Stimulated activated CD4-positive, alpha-beta T cell treated with anti-CD3 and anti-CD28 coated beads, Interleukin-1b, Interleukin-23, amount 100 ng/mL, for 1 hour (primary cell): ENCODE data around the gene THRSP.
"Not testable (repeated sequence)": the region's sequence is repeated elsewhere in the genome, so short reads cannot be mapped to it uniquely, and the experiment has no call there.

ENCODE experiments used
- DNase-seq, 2 donors: peaks; one replicate each; pipeline ENCODE4 v3.0.0-alpha.2; 2020; ENCODE audit warnings: low read depth in 2 of 2

THRSP gene

GRCh38 chr11:78039391-78039918 lies 24.2 kb upstream of the THRSP start:
- no peak for DNase-seq

GRCh38 chr11:78039919-78040671 lies 23.6 kb upstream of the THRSP start:
- no peak for DNase-seq

GRCh38 chr11:78040691-78041379 lies 22.8 kb upstream of the THRSP start:
- DNase-seq = no peak

GRCh38 chr11:78041380-78041719 lies 22.3 kb upstream of the THRSP start:
- not testable (repeated sequence) for DNase-seq

- DNase-seq = no peak
Measured at GRCh38 chr11:78041843-78042440, 21.7 kb upstream of the THRSP start.

DNA sequence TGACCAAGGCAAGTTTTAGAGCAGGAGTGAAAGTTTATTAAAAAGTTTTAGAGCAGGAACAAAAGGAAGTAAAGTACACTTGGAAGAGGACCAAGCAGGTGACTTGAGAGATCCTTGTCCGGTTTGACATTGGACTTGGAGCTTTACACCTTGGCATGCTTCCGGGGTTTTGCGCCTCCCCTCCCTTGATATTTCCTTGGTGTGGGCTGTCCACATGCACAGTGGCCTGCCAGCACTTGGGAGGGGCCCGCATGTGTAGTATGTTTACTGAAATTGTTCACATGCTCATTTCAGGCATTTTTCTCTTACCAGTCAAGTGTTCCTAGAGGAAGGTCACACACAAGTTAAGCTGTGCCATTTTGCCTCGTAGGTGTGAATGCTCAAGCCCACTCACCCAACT lies 19.0 kb upstream of the THRSP start:
- no peak for DNase-seq

- peak; percentile 58 to 70 for DNase-seq
Measured at GRCh38 chr11:78045851-78046485, 17.7 kb upstream of the THRSP start.

- DNase-seq = no peak
Measured at GRCh38 chr11:78046486-78046854, 17.2 kb upstream of the THRSP start.

DNA sequence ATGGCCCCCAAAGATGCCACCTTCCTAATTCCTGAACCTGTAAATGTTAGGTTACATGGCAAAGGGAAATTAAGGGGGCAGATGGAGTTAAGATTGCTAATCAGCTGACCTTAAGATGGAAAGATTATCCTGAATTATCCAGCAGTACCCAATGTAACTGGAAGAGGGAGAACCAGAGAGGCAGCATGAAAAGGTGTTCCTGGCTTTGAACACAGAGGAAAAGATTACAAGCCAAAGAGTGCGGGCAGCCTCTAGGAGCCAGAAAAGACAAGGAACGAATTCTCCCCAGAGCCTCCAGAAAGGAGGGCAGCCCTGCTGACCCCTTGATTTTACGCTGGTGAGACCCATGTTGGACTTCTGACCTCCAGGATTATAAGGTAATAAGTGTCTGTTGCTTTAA lies 15.1 kb upstream of the THRSP start:
- no peak for DNase-seq

DNA sequence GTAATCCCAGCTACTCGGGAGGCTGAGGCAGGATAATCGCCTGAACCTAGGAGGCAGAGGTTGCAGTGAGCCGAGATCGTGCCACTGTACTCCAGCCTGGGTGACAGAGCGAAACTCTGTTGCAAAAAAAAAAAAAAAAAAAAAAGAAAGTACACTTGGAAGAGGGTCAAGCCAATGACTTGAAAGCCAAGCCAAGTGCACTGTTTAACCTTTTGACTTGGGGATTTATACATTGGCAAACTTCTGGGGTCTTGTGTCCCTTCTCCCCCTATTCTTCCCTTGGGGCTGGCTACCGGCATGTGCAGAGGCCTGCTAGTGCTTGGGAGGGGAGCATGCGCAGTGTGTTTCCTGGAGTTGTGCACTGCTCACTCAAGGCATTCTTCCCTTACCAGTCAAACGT lies 14.3 kb upstream of the THRSP start:
- DNase-seq = no peak

DNA sequence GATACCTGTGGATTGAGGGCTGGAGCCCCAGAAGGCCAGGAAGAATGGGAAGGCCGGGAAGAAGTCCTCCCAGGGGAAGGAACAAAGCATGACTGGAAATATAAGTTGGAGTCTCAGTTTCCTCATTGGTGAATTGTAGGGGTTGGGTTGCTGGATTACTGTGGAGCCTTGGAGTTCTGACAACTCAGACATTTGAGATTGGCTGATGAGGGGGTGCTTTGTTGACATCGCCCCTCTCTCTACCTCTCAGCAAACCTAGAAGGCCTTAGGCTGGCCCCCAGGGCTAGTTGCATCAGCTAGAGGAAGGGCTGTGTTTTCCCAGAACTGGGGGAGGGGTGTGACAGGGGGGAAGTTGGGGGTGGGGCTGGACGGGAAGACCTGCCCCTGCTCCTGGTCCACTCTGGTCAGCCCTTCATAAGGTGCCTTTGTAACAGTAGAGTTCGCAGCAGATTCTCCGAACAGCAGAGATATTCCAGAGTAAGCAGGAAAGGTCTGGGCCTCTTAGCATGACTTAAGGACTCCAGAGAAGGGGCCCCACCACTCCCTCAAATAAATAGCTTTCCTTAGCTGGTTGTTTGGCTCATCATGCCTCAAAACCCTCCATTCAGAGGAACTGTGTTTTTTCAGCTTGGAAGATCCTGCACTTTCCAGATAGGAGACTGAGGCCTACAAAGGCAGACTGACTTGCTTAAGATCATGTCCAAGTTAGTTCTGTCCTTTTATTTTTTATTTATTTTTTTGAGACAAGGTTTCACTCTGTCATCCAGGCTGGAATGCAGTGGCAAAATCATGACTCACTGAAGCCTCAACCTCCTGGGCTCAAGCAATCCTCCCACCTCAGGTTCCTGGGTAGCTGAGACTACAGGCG lies 12.5 kb upstream of the THRSP start:
- DNase-seq = no peak

GRCh38 chr11:78054971-78055370 lies 8.7 kb upstream of the THRSP start:
- DNase-seq = no peak

DNA sequence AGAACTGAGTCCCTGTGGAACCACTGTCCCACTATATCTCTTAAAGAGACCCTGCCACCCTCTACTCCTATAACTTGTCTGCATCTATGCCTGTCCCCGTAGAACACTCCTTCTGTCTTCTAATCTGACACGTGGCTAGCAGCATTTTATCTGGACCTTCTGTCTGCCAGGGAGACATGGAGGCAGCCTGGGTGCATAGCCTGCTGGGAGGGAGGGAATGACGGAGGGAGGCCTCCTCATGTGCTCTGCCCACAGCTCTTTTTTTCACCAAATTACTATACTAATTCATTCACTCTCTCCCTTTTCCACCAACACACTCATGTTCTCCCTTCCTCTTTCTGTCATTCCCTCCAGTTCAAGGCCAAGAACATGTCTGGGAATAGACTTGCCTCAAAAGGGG lies 7.6 kb upstream of the THRSP start:
- no peak for DNase-seq

- no peak for DNase-seq
Measured at GRCh38 chr11:78057462-78058055, 6.1 kb upstream of the THRSP start.

- not testable (repeated sequence) for DNase-seq
Measured at GRCh38 chr11:78059749-78060328, 3.8 kb upstream of the THRSP start.

DNA sequence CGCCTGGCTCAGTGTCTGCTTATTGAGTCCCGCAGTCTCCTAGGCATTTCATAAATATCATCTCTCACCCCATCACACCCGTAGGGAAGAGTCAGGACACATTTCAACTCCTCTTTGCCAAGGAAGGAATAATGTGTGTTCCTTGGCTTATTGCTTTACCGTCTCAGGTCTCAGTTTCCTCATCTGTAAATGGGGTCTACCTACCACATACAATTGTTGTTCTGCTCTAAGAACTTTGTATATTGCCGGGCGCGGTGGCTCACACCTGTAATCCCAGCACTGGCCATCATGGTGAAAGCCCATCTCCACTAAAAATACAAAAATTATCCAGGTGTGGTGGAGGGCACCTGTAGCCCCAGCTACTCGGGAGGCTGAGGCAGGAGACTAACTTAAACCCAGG lies 3.1 kb upstream of the THRSP start:
- no peak for DNase-seq

- DNase-seq = no peak
Measured at GRCh38 chr11:78061088-78061920, 2.4 kb upstream of the THRSP start.

DNA sequence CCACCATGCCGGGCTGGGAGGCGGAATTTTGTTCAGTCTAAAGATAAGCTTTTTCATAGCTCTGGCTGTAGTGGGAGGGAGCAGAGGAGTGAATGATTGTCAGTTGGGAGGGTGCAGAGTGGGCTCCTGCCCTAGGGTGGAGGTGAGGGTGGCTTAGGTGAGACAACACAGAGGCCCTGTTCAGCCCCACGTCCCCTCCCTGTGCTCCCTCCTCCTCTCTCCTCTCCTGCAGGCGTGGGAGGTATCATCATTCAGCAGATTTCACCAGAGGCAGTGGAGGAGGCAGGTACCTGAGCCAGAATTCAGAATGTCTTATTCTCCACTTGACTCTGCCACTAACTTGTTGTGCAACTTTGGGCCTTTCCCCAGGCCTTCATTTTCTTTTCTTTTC lies 1.7 kb upstream of the THRSP start:
- no peak for DNase-seq

DNA sequence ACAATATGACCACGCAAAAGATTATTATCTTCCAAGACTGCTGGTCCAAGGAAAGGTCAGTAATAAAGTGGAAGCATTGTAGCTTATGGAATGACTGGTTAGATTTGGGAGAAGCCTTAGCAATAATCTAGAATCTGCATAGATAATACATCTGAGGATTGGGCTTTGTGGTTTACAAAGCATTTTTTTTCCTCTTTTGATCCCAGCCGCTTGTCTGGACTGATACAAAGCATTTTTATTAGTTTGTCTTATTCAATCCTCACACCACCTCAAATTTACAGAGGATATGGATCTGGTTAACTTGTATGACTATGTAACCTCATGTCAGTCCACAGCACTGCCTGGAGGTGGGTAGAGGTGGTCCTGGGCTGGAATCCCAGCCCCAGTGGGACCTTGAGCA lies 990 bp upstream of the THRSP start:
- DNase-seq = no peak

- no peak for DNase-seq
Measured at GRCh38 chr11:78065203-78065602, 1.5 kb downstream of the THRSP start.
